ENCODE data around the gene PHAF1. TPM values are rescaled to one million over a fixed set of nuclear protein-coding genes. Genes with fewer than 3 reads are reported as not detected.

PHAF1 gene
- polyA plus RNA-seq, 1 donor from 2014 or later: 9.8 TPM

- Histone ChIP-seq H3K36me3 (ENCODE audit: insufficient read depth, low read length) (no peaks in the 10 kb centered on the region), H2AFZ (ENCODE audit: low read depth, low read length) (no peak overlapping the region), H3K27me3 (ENCODE audit: insufficient read depth, low read depth, low read length) (no peaks in the 10 kb centered on the region), H3K79me2 (replicated peaks; ENCODE audit: insufficient read depth, low read length) (peaks cover 10% of the 10 kb centered on the region), H3K4me2 (ENCODE audit: low read length) (no peak overlapping the region), H3K4me3 (ENCODE audit: low read length) (no peak overlapping the region), H3K9me3 (ENCODE audit: low read length) (no peaks in the 10 kb centered on the region), H3K27ac (ENCODE audit: low read length) (peak overlapping the region; percentile 14), H3K9me2 (ENCODE audit: insufficient read depth, low read length) (no peaks in the 10 kb centered on the region), H4K20me1 (ENCODE audit: insufficient read depth) (no peaks in the 10 kb centered on the region), H3K9ac (ENCODE audit: low read length) (no peak overlapping the region), H3F3A (ENCODE audit: insufficient read depth, low read length, poor library complexity, severe bottlenecking) (no peaks in the 10 kb centered on the region)
- TF ChIP-seq CTCF (IDR thresholded peaks at IDR 0.05; ENCODE audit: poor library complexity, severe bottlenecking): no peak
- no peak for TF ChIP-seq EP300 (conservative IDR thresholded peaks at IDR 0.05; ENCODE audit: poor library complexity, severe bottlenecking)
- no peak for TF ChIP-seq TAF1 (IDR thresholded peaks at IDR 0.05; ENCODE audit: low read depth)
- TF ChIP-seq POLR2AphosphoS5 (IDR thresholded peaks at IDR 0.05): no peak
- no peak for TF ChIP-seq REST (IDR thresholded peaks at IDR 0.05; ENCODE audit: borderline replicate concordance)
- no peak for TF ChIP-seq MXI1 (conservative IDR thresholded peaks at IDR 0.05; ENCODE audit: poor library complexity, severe bottlenecking)
- no peak for TF ChIP-seq SMC3 (conservative IDR thresholded peaks at IDR 0.05; ENCODE audit: poor library complexity)
- no peak for TF ChIP-seq RAD21 (conservative IDR thresholded peaks at IDR 0.05)
- no peak for TF ChIP-seq EZH2 (IDR thresholded peaks at IDR 0.05; ENCODE audit: borderline replicate concordance, insufficient read depth, low read length, poor library complexity, severe bottlenecking)
Observed at GRCh38 chr16:67105881-67106280, 3.9 kb upstream of the PHAF1 start.

- H3K4me2 ChIP-seq (ENCODE audit: low read length): no peak overlapping the region
- H3K27me3 ChIP-seq (ENCODE audit: insufficient read depth, low read depth, low read length): no peaks in the 10 kb centered on the region
- no peak overlapping the region for H3K9ac ChIP-seq (ENCODE audit: low read length)
- H3K27ac ChIP-seq (ENCODE audit: low read length): no peak overlapping the region
- H4K20me1 ChIP-seq (ENCODE audit: insufficient read depth): no peaks in the 10 kb centered on the region
- H2AFZ ChIP-seq (ENCODE audit: low read depth, low read length): no peak overlapping the region
- H3K9me3 ChIP-seq (ENCODE audit: low read length): no peaks in the 10 kb centered on the region
- TF ChIP-seq POLR2AphosphoS5 (IDR thresholded peaks at IDR 0.05) (no peak), SMC3 (conservative IDR thresholded peaks at IDR 0.05; ENCODE audit: poor library complexity) (no peak), REST (IDR thresholded peaks at IDR 0.05; ENCODE audit: borderline replicate concordance) (no peak), EP300 (conservative IDR thresholded peaks at IDR 0.05; ENCODE audit: poor library complexity, severe bottlenecking) (no peak), CTCF (IDR thresholded peaks at IDR 0.05; ENCODE audit: poor library complexity, severe bottlenecking) (no peak), MXI1 (conservative IDR thresholded peaks at IDR 0.05; ENCODE audit: poor library complexity, severe bottlenecking) (no peak), EZH2 (IDR thresholded peaks at IDR 0.05; ENCODE audit: borderline replicate concordance, insufficient read depth, low read length, poor library complexity, severe bottlenecking) (no peak), TAF1 (IDR thresholded peaks at IDR 0.05; ENCODE audit: low read depth) (no peak), RAD21 (conservative IDR thresholded peaks at IDR 0.05) (no peak)
- H3K9me2 ChIP-seq (ENCODE audit: insufficient read depth, low read length): no peaks in the 10 kb centered on the region
- H3K4me3 ChIP-seq (ENCODE audit: low read length): no peak overlapping the region
- no peaks in the 10 kb centered on the region for H3F3A ChIP-seq (ENCODE audit: insufficient read depth, low read length, poor library complexity, severe bottlenecking)
- H3K36me3 ChIP-seq (ENCODE audit: insufficient read depth, low read length): no peaks in the 10 kb centered on the region
- peaks cover 30% of the 10 kb centered on the region for H3K79me2 ChIP-seq (replicated peaks; ENCODE audit: insufficient read depth, low read length)
Observed at GRCh38 chr16:67108489-67108888, 1.3 kb upstream of the PHAF1 start.

Measured in neural cell (in vitro differentiated cells).